Neural progenitor cell (in vitro differentiated cells): ENCODE results near the gene CLCN4.

Experiments
- EZH2 ChIP-seq: fragments of 200-600 bp; sonication (generic); IDR thresholded peaks from 2 replicates; pipeline ENCODE4 v1.6.1; 2017; ENCODE audit warnings: antibody characterized with exemption, mild to moderate bottlenecking, moderate library complexity
- EZH2phosphoT487 ChIP-seq: fragments of 200-600 bp; sonication (generic); IDR thresholded peaks from 2 replicates; pipeline ENCODE4 v1.6.1; 2017; ENCODE audit warnings: antibody characterized with exemption
- TF ChIP-seq, protein P1 (sequence below): fragments of 200-600 bp; sonication (generic); IDR thresholded peaks from 2 replicates; pipeline ENCODE4 v1.5.1; 2017; ENCODE audit warnings: antibody characterized with exemption, mild to moderate bottlenecking

GRCh38 chrX:10129229-10129628 lies 27.5 kb upstream of the CLCN4 start:
- TF ChIP-seq, protein P1, sequence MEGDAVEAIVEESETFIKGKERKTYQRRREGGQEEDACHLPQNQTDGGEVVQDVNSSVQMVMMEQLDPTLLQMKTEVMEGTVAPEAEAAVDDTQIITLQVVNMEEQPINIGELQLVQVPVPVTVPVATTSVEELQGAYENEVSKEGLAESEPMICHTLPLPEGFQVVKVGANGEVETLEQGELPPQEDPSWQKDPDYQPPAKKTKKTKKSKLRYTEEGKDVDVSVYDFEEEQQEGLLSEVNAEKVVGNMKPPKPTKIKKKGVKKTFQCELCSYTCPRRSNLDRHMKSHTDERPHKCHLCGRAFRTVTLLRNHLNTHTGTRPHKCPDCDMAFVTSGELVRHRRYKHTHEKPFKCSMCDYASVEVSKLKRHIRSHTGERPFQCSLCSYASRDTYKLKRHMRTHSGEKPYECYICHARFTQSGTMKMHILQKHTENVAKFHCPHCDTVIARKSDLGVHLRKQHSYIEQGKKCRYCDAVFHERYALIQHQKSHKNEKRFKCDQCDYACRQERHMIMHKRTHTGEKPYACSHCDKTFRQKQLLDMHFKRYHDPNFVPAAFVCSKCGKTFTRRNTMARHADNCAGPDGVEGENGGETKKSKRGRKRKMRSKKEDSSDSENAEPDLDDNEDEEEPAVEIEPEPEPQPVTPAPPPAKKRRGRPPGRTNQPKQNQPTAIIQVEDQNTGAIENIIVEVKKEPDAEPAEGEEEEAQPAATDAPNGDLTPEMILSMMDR = no peak
- no peak for TF ChIP-seq EZH2
- TF ChIP-seq EZH2phosphoT487 = no peak
